RWPE2 (cell line): ENCODE data around the gene RASL11B.

ENCODE experiments used
- ATAC-seq: fragments of 200-7000 bp; cut with Tn5 transposase; 3 replicates; pipeline ENCODE4 v1.9.1; 2021; ENCODE audit warnings: low read depth
- DNase-seq: peaks from one replicate; pipeline ENCODE4 v3.0.0-alpha.2; 2020; ENCODE audit warnings: low spot score
- H3K27ac ChIP-seq: fragments of 450-650 bp; 2 replicates; pipeline ENCODE4 v1.5.1; 2017; ENCODE audit warnings: mild to moderate bottlenecking; ENCODE audit not compliant: poor library complexity, severe bottlenecking
- H3K27me3 ChIP-seq: fragments of 250-450 bp; sonication (Bioruptor Pico); 2 replicates; pipeline ENCODE4 v1.5.1; 2021; ENCODE audit warnings: mild to moderate bottlenecking, moderate library complexity; ENCODE audit not compliant: insufficient read depth, poor library complexity, severe bottlenecking
- H3K36me3 ChIP-seq: fragments of 250-450 bp; sonication (Bioruptor Pico); 2 replicates; pipeline ENCODE4 v1.5.1; 2020; ENCODE audit warnings: low read depth, mild to moderate bottlenecking, moderate library complexity
- H3K4me1 ChIP-seq: fragments of 250-450 bp; sonication (Bioruptor Pico); 2 replicates; pipeline ENCODE4 v1.5.1; 2021; ENCODE audit warnings: mild to moderate bottlenecking, moderate library complexity; ENCODE audit not compliant: insufficient read depth, poor library complexity, severe bottlenecking
- H3K4me3 ChIP-seq: fragments of 250-450 bp; sonication (Bioruptor Pico); 2 replicates; pipeline ENCODE4 v1.5.1; 2021; ENCODE audit warnings: mild to moderate bottlenecking, moderate library complexity; ENCODE audit not compliant: severe bottlenecking
- H3K9me3 ChIP-seq: fragments of 250-450 bp; sonication (Bioruptor Pico); 2 replicates; pipeline ENCODE4 v1.5.1; 2021; ENCODE audit warnings: mild to moderate bottlenecking, moderate library complexity; ENCODE audit not compliant: severe bottlenecking
- CTCF ChIP-seq: fragments of 450-650 bp; IDR thresholded peaks from one replicate; pipeline ENCODE4 v1.5.1; 2017; ENCODE audit warnings: mild to moderate bottlenecking, moderate library complexity; ENCODE audit not compliant: poor library complexity, severe bottlenecking

The RASL11B gene

DNA sequence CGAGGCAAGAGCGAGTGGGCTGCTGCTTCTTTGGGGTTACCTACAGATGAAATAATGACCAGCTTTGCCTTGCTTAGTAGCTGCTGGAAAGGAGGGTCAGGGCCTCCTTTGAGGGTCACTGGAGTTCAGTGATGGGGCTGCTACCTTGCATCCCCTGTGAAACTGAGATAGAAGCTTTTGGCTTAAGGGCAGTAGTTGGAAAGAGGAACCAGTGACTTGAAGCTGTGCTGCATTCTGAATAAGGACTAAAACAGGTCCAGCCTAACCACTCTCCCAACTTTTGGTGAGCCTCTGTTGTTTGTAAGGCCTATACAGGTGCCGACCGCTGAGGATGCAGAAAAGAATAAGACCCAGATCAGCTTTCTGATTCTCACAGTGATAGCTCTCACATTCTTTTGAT lies 41.2 kb downstream of the RASL11B start:
- no peak for TF ChIP-seq CTCF
- no peak overlapping the region for H3K27ac ChIP-seq
- no peaks in the 10 kb centered on the region for H3K9me3 ChIP-seq
- H3K27me3 ChIP-seq = no peaks in the 10 kb centered on the region
- ATAC-seq (no peak), DNase-seq (no peak)
- H3K36me3 ChIP-seq = no peaks in the 10 kb centered on the region
- no peak overlapping the region for H3K4me3 ChIP-seq
- no peaks in the 10 kb centered on the region for H3K4me1 ChIP-seq

GRCh38 chr4:52904421-52904820 lies 42.3 kb downstream of the RASL11B start:
- no peak for TF ChIP-seq CTCF
- DNase-seq = no peak
- ATAC-seq = no peak
- Histone ChIP-seq H3K4me1 (no peaks in the 10 kb centered on the region), H3K9me3 (no peaks in the 10 kb centered on the region), H3K4me3 (no peak overlapping the region), H3K27ac (no peak overlapping the region), H3K27me3 (no peaks in the 10 kb centered on the region), H3K36me3 (no peaks in the 10 kb centered on the region)

DNA sequence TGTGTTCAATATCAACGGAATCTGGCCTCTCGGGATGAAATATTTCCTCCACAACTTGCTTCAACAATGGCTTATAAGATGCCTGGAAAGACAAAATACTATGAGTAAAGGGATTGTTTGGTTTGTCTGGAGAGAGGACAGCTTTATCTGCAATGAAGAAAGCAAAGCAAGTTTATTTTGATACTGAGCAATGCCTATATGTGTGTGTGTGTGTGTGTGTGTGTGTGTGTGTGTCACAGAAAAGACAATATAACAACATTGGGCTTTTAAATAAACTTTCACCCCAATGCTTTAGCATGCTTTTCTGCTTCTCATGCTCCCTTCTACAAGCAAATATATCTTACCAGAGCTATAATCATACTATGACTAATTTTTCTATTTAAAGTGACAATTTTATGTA lies 45.4 kb downstream of the RASL11B start:
- H3K36me3 ChIP-seq = no peaks in the 10 kb centered on the region
- H3K27ac ChIP-seq = no peak overlapping the region
- ATAC-seq (no peak), DNase-seq (no peak)
- TF ChIP-seq CTCF = no peak
- H3K4me1 ChIP-seq = no peaks in the 10 kb centered on the region
- H3K27me3 ChIP-seq = no peaks in the 10 kb centered on the region
- H3K9me3 ChIP-seq = no peaks in the 10 kb centered on the region
- no peak overlapping the region for H3K4me3 ChIP-seq

GRCh38 chr4:52910115-52910514 lies 48.0 kb downstream of the RASL11B start:
- Histone ChIP-seq H3K4me1 (no peaks in the 10 kb centered on the region), H3K36me3 (no peaks in the 10 kb centered on the region)
- no peak for ATAC-seq

More at GRCh38 chr4:52910115-52910514, 48.0 kb downstream of the RASL11B start:
- H3K27ac ChIP-seq = no peak overlapping the region
- no peaks in the 10 kb centered on the region for H3K27me3 ChIP-seq
- H3K9me3 ChIP-seq = no peaks in the 10 kb centered on the region
- TF ChIP-seq CTCF = no peak
- no peak overlapping the region for H3K4me3 ChIP-seq
- DNase-seq = no peak
